ENCODE data around the gene TOGARAM1. TPM values are rescaled to one million over a fixed set of nuclear protein-coding genes. Genes with fewer than 3 reads are reported as not detected.

Gene TOGARAM1
- total RNA-seq, 1 experiment from 2014 or later, result 6.4 TPM

- H3K27ac Mint-ChIP-seq, result no peak overlapping the region
- H3K27me3 Mint-ChIP-seq (ENCODE audit: low read depth), result no peaks in the 10 kb centered on the region
- no peak for ATAC-seq
- TF ChIP-seq ZNF423 (CRISPR knock-in tag; IDR thresholded peaks at IDR 0.05) (no peak), ZNF232 (CRISPR knock-in tag; IDR thresholded peaks at IDR 0.05) (no peak), GRHL2 (CRISPR knock-in tag; IDR thresholded peaks at IDR 0.05; ENCODE audit: insufficient replicate concordance, severe bottlenecking) (no peak), CTCF (IDR thresholded peaks at IDR 0.05) (no peak), JUN (CRISPR knock-in tag; IDR thresholded peaks at IDR 0.05) (no peak), ZMAT4 (CRISPR knock-in tag; IDR thresholded peaks at IDR 0.05) (no peak), ZNF425 (CRISPR knock-in tag; conservative IDR thresholded peaks at IDR 0.05) (no peak), CBFB (CRISPR knock-in tag; IDR thresholded peaks at IDR 0.05; ENCODE audit: low read depth) (no peak), PREB (CRISPR knock-in tag; IDR thresholded peaks at IDR 0.05; ENCODE audit: borderline replicate concordance) (no peak), IRF2 (CRISPR knock-in tag; IDR thresholded peaks at IDR 0.05; ENCODE audit: borderline replicate concordance, low read depth) (no peak), JAZF1 (CRISPR knock-in tag; IDR thresholded peaks at IDR 0.05) (no peak), ZNF512 (CRISPR knock-in tag; IDR thresholded peaks at IDR 0.05; ENCODE audit: borderline replicate concordance) (no peak), GTF2I (CRISPR knock-in tag; conservative IDR thresholded peaks at IDR 0.05) (no peak), SMAD3 (CRISPR knock-in tag; IDR thresholded peaks at IDR 0.05; ENCODE audit: borderline replicate concordance) (no peak), ZNF396 (CRISPR knock-in tag; IDR thresholded peaks at IDR 0.05; ENCODE audit: borderline replicate concordance) (no peak), ZNF416 (CRISPR knock-in tag; IDR thresholded peaks at IDR 0.05) (no peak)
- no peak for DNase-seq (ENCODE audit: low spot score)
- CTCF ChIA-PET, result no interaction called here
- H3K4me3 Mint-ChIP-seq, result no peak overlapping the region
- no peaks in the 10 kb centered on the region for H3K9me3 Mint-ChIP-seq
- POLR2A ChIA-PET, result no interaction called here
- H3K36me3 Mint-ChIP-seq, result peaks cover 33% of the 10 kb centered on the region
- no peaks in the 10 kb centered on the region for H3K4me1 Mint-ChIP-seq
Measured at GRCh38 chr14:45044638-45045037, 82.6 kb downstream of the TOGARAM1 start.

- Mint-ChIP-seq H3K27ac (no peak overlapping the region), H3K9me3 (no peaks in the 10 kb centered on the region), H3K4me3 (no peak overlapping the region), H3K4me1 (no peaks in the 10 kb centered on the region), H3K27me3 (ENCODE audit: low read depth) (no peaks in the 10 kb centered on the region), H3K36me3 (peaks cover 24% of the 10 kb centered on the region)
- ATAC-seq (no peak), DNase-seq (ENCODE audit: low spot score) (no peak)
- CTCF ChIA-PET, result no interaction called here
- POLR2A ChIA-PET, result no interaction called here
- TF ChIP-seq CBFB (CRISPR knock-in tag; IDR thresholded peaks at IDR 0.05; ENCODE audit: low read depth) (no peak), ZBTB21 (CRISPR knock-in tag; IDR thresholded peaks at IDR 0.05; ENCODE audit: borderline replicate concordance) (no peak), NFE2L1 (CRISPR knock-in tag; IDR thresholded peaks at IDR 0.05) (no peak), ESRRA (CRISPR knock-in tag; IDR thresholded peaks at IDR 0.05; ENCODE audit: borderline replicate concordance) (no peak), CREM (CRISPR knock-in tag; IDR thresholded peaks at IDR 0.05) (no peak), NFYB (CRISPR knock-in tag; conservative IDR thresholded peaks at IDR 0.05; ENCODE audit: low read depth) (no peak), ATF2 (CRISPR knock-in tag; IDR thresholded peaks at IDR 0.05; ENCODE audit: borderline replicate concordance, low read depth) (no peak), TEAD1 (CRISPR knock-in tag; IDR thresholded peaks at IDR 0.05) (no peak), ETV6 (CRISPR knock-in tag; IDR thresholded peaks at IDR 0.05) (no peak), HMGXB4 (CRISPR knock-in tag; IDR thresholded peaks at IDR 0.05) (no peak), KAT7 (CRISPR knock-in tag; IDR thresholded peaks at IDR 0.05; ENCODE audit: borderline replicate concordance) (no peak), CREB1 (CRISPR knock-in tag; IDR thresholded peaks at IDR 0.05) (no peak), ZNF263 (CRISPR knock-in tag; IDR thresholded peaks at IDR 0.05; ENCODE audit: low read depth) (no peak)
Measured at GRCh38 chr14:45048385-45048784, 86.4 kb downstream of the TOGARAM1 start.

All from WTC11 (cell line).